ENCODE measurements around the gene TBL1X. TPM values are rescaled to one million over a fixed set of nuclear protein-coding genes. Genes with fewer than 3 reads are reported as not detected.

The TBL1X gene
- total and polyA plus RNA-seq, 2 donors (not counting 3 experiments of a cell fraction or from before 2014, with no cell fraction given), result 8.7 to 25.3 TPM

- ChIA-PET POLR2A (no interaction called here), CTCF (no interaction called here)
- H3K79me2 ChIP-seq (ENCODE audit: control insufficient read depth, insufficient read depth, low read length), result no peaks in the 10 kb centered on the region
- DNase-seq (ENCODE audit: low read depth, low spot score) (no peak), FAIRE-seq (no peak)
- peaks cover 0 to 1% of the 10 kb centered on the region in 2 experiments for H3K36me3 ChIP-seq (ENCODE audit: control insufficient read depth in 2 of 2, extremely low read depth in 1 of 2, insufficient read depth in 2 of 2, low read length in 2 of 2)
- H3K9me1 ChIP-seq (replicated peaks; ENCODE audit: control insufficient read depth, extremely low read depth, insufficient read depth, low read length), result no peaks in the 10 kb centered on the region
- no peak overlapping the region for H3K4me3 ChIP-seq (replicated peaks in 1 of 3; ENCODE audit: insufficient read depth in 1 of 3, low read depth in 1 of 3, low read length in 3 of 3)
- intact Hi-C loops (cut with micrococcal nuclease), result no loop called here
- no peak overlapping the region for H3K9ac ChIP-seq (replicated peaks; ENCODE audit: extremely low read depth, insufficient read depth, low read length)
- H3K4me1 ChIP-seq (ENCODE audit: control insufficient read depth, extremely low read depth, insufficient read depth, low read length), result no peaks in the 10 kb centered on the region
- H2AFZ ChIP-seq (ENCODE audit: low read depth, low read length), result no peak overlapping the region
- H3K4me2 ChIP-seq (ENCODE audit: insufficient read depth, low read length), result no peak overlapping the region
- H3K27me3 ChIP-seq (ENCODE audit: control insufficient read depth in 2 of 2, insufficient read depth in 2 of 2, low read length in 2 of 2), result no peaks in the 10 kb centered on the region
- dilution Hi-C loops (cut with MboI; ENCODE audit: extremely low pct_ligation_motif_present, low sequenced_read_pairs), result no loop called here
- no peaks in the 10 kb centered on the region for H4K20me1 ChIP-seq (replicated peaks; ENCODE audit: control insufficient read depth, extremely low read depth, insufficient read depth, low read length)
- H3K27ac ChIP-seq (ENCODE audit: insufficient read depth, low read depth, low read length), result no peak overlapping the region
- no peaks in the 10 kb centered on the region for H3K9me3 ChIP-seq (replicated peaks; ENCODE audit: control insufficient read depth, insufficient read depth, low read length)
- no peak for TF ChIP-seq MAX (IDR thresholded peaks at IDR 0.05; ENCODE audit: insufficient read depth, insufficient read length)
- no peak for TF ChIP-seq POLR2AphosphoS5 (IDR thresholded peaks at IDR 0.05; ENCODE audit: insufficient read depth, low read depth, low read length)
- TF ChIP-seq JUN (IDR thresholded peaks at IDR 0.05; ENCODE audit: borderline replicate concordance, insufficient read depth, insufficient read length, low read depth), result no peak
- TF ChIP-seq GATA2 (IDR thresholded peaks at IDR 0.05; ENCODE audit: insufficient read depth, insufficient read length, low read depth, low read length), result no peak
- TF ChIP-seq FOS (IDR thresholded peaks at IDR 0.05; ENCODE audit: borderline replicate concordance, insufficient read depth, low read length), result no peak
- no peak for TF ChIP-seq EZH2 (IDR thresholded peaks at IDR 0.05; ENCODE audit: borderline replicate concordance, low read depth, low read length, severe bottlenecking)
- no TSS peak for BruUV-seq (replicated peaks)
Measured at GRCh38 chrX:9687899-9688298, 223.0 kb downstream of the TBL1X start.

- no peak overlapping the region for H3K4me3 ChIP-seq (replicated peaks in 1 of 3; ENCODE audit: insufficient read depth in 1 of 3, low read depth in 1 of 3, low read length in 3 of 3)
- H3K4me2 ChIP-seq (ENCODE audit: insufficient read depth, low read length), result no peak overlapping the region
- no peak for TF ChIP-seq GATA2 (IDR thresholded peaks at IDR 0.05; ENCODE audit: insufficient read depth, insufficient read length, low read depth, low read length)
- no peak for TF ChIP-seq EZH2 (IDR thresholded peaks at IDR 0.05; ENCODE audit: borderline replicate concordance, low read depth, low read length, severe bottlenecking)
- TF ChIP-seq CTCF (IDR thresholded peaks at IDR 0.05; ENCODE audit: extremely low read depth in 1 of 2, insufficient read depth in 1 of 2, low read depth in 1 of 2, low read length in 2 of 2), result no peak
- no peak overlapping the region for H3K27ac ChIP-seq (ENCODE audit: insufficient read depth, low read depth, low read length)
- intact Hi-C loops (cut with micrococcal nuclease) (no loop called here), dilution Hi-C loops (cut with MboI; ENCODE audit: extremely low pct_ligation_motif_present, low sequenced_read_pairs) (no loop called here)
- H3K79me2 ChIP-seq (ENCODE audit: control insufficient read depth, insufficient read depth, low read length), result no peaks in the 10 kb centered on the region
- ChIA-PET POLR2A (no interaction called here), CTCF (no interaction called here)
- no peaks in the 10 kb centered on the region for H3K9me1 ChIP-seq (replicated peaks; ENCODE audit: control insufficient read depth, extremely low read depth, insufficient read depth, low read length)
- no peaks in the 10 kb centered on the region for H3K27me3 ChIP-seq (ENCODE audit: control insufficient read depth in 2 of 2, insufficient read depth in 2 of 2, low read length in 2 of 2)
- no TSS peak for BruUV-seq (replicated peaks)
- no peak overlapping the region for H3K9ac ChIP-seq (replicated peaks; ENCODE audit: extremely low read depth, insufficient read depth, low read length)
- H3K4me1 ChIP-seq (ENCODE audit: control insufficient read depth, extremely low read depth, insufficient read depth, low read length), result no peaks in the 10 kb centered on the region
- FAIRE-seq, result no peak
- no peaks in the 10 kb centered on the region for H4K20me1 ChIP-seq (replicated peaks; ENCODE audit: control insufficient read depth, extremely low read depth, insufficient read depth, low read length)
- DNase-seq (ENCODE audit: low read depth, low spot score), result no peak
- no peaks in the 10 kb centered on the region for H3K9me3 ChIP-seq (replicated peaks; ENCODE audit: control insufficient read depth, insufficient read depth, low read length)
- no peak overlapping the region for H2AFZ ChIP-seq (ENCODE audit: low read depth, low read length)
- H3K36me3 ChIP-seq (ENCODE audit: control insufficient read depth in 2 of 2, extremely low read depth in 1 of 2, insufficient read depth in 2 of 2, low read length in 2 of 2), result peaks cover 0 to 1% of the 10 kb centered on the region in 2 experiments
Measured at GRCh38 chrX:9688833-9689232, 224.0 kb downstream of the TBL1X start.

All from endothelial cell of umbilical vein (primary cell).